GM12891 (cell line): ENCODE measurements around the gene NXPH4.

Source experiments
- DNase-seq: peaks from one replicate; pipeline ENCODE4 v3.0.0; 2011; ENCODE audit warnings: low spot score; ENCODE audit not compliant: insufficient read length
- FAIRE-seq: peaks from 2 replicates; lab custom pipeline; 2011; peaks lifted over from hg19 to GRCh38; lab: Jason Lieb, UNC
- PAX5 ChIP-seq: IDR thresholded peaks from 2 replicates; pipeline ENCODE4 v1.6.1; 2011; ENCODE audit warnings: low read length, moderate library complexity, mild to moderate bottlenecking; ENCODE audit not compliant: insufficient read depth, severe bottlenecking
- POLR2A ChIP-seq: IDR thresholded peaks from 2 replicates; pipeline ENCODE4 v1.6.1; 2011; ENCODE audit warnings: low read depth, low read length, control low read depth
- POLR2AphosphoS5 ChIP-seq: IDR thresholded peaks from 2 replicates; pipeline ENCODE4 v1.6.1; 2011; ENCODE audit warnings: low read depth, low read length, control low read depth
- POU2F2 ChIP-seq: IDR thresholded peaks from 2 replicates; pipeline ENCODE4 v1.6.1; 2011; ENCODE audit warnings: low read depth, mild to moderate bottlenecking, control low read depth, low read length, moderate library complexity
- SPI1 ChIP-seq: IDR thresholded peaks from 2 replicates; pipeline ENCODE4 v1.6.1; 2011; ENCODE audit warnings: low read depth, low read length, control low read depth
- TAF1 ChIP-seq: IDR thresholded peaks from 2 replicates; pipeline ENCODE4 v1.6.1; 2011; ENCODE audit warnings: low read depth, low read length, control low read depth

Gene NXPH4

DNA sequence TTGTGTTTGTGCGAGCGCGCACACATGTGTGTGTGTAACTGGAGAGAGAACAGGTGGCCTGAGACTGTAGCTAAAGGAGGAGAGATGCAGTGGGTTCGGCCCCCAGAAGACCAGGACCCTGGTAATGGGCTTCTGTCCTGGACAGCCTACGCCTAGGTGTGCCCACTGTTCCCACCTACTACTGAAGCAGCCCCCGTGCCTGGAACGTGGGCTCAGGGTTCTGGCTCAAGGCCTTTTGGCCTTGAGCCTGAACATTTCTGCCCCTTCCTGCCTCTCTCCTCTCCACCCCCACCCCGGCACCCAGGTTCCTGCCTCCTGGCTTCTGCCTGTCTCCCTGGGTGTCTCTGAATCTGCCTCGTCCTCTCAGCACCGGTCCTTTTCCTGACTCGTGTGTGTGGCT, 1.5 kb upstream of the NXPH4 start:
- peak; percentile 67 for FAIRE-seq
- no peak for DNase-seq

DNA sequence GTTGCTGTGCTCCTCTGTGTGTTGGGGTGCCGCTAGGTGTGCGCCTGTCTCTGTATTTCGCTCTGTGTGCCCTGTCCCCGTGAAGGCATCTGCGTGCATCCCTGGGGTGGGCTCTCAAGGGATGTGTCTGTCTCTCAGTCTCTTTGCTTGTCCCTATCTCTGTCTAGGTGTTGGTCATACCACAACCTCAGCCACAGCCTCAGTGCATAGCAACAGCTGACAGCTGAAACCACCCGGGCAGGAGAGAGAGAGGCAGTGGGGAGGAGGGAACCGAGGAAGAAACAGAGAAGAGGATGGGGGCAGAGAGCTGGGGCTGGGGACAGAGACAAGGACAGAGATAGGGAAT, 953 bp upstream of the NXPH4 start:
- TF ChIP-seq POLR2AphosphoS5 (no peak), POU2F2 (no peak), SPI1 (no peak), POLR2A (no peak), TAF1 (no peak), PAX5 (no peak)
- FAIRE-seq: peak; percentile 90
- peak; percentile 64 for DNase-seq

More for the DNA sequence above, 1.5 kb upstream of the NXPH4 start:
- TF ChIP-seq SPI1 (no peak), POU2F2 (no peak), POLR2A (no peak)

GRCh38 chr12:57216921-57217879, 606 bp downstream of the NXPH4 start:
- TF ChIP-seq POU2F2: no peak
- no peak for TF ChIP-seq SPI1
- TF ChIP-seq TAF1: no peak
- TF ChIP-seq POLR2A: no peak
- no peak for TF ChIP-seq PAX5
- TF ChIP-seq POLR2AphosphoS5: no peak
- FAIRE-seq: peak; percentile 83
- no peak for DNase-seq

DNA sequence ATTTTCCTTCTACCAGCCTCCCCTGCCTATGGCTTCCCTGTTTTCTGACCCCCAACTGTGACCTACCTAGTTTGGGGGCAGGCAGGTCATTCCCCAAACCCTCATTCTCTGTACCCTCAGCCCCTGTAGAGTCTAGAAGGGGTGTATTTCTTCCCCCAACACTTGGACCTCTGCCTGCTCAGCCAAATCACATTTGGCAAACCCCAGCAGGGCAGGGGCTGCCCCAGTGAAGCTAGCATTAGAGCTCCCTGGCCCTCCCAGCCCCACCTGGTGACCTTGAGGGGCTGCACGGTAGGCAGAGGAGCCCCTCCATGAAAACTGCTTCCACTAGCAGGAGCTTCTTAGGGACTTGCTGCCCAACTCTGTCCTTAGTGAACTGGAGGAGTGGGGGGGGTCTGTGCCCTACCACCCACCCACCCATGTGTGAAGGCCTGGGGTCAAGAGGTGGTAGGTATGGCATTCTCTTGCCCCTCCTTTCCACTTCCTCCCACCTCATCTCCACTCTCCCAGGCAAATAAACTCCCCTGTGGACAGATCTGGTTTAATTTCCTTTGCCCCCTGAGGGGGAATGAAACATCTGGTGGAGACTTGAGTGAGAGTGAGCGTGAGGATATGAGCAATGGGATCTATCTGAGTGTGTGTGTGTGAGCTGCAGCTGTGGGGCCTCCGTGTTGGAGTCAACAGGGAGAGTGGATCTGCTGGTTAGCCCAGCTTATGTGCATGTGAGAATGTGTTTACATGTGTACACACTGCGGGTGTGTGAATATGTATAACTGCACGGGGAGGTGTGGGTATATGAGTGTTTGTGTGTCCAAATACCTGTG, 1.6 kb downstream of the NXPH4 start:
- TF ChIP-seq SPI1: no peak
- no peak for TF ChIP-seq POLR2A
- no peak for TF ChIP-seq POLR2AphosphoS5
- TF ChIP-seq PAX5: no peak
- TF ChIP-seq TAF1: no peak
- no peak for TF ChIP-seq POU2F2
- FAIRE-seq (no peak), DNase-seq (no peak)

DNA sequence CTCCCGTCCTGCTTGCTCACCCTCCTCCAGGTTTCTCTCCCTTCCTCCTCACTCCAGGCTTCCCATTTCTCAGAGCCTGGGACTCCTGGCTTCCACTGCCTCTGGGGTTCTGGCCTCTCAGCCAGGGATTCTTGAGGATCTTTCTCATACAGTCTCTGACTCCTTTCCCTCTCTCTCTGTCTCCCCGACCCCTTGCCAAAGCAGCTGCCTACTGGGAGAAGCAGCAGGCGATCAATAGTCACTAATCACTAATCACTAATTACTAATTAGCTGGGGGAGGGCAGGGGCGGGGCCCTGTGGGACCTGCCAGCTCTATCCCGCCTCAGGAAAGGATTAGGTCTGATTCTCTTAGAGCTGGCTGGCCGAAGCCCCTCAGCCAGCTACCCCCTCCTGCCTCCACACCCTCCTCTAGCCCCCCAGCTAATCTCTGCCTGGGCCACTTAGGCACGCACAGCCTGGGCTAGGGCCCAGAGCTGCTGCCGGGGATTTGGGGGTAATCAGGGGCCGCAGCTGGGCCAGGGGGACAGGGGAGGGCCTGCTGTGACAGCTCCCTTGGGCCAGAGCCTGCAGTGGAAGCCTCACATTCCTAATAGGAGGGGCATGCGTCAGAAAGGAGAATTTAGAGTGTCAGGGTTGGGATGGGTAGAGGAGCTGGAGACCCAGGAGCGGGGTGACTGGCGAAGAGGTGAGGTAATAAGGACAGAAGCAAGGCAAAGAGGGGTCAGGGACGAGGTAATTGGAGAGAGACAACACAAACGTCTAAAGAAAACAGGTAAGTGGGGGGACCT, 2.8 kb downstream of the NXPH4 start:
- TF ChIP-seq POLR2A: no peak
- TF ChIP-seq POU2F2: no peak
- TF ChIP-seq TAF1: no peak
- no peak for TF ChIP-seq PAX5
- no peak for TF ChIP-seq SPI1
- no peak for TF ChIP-seq POLR2AphosphoS5
- DNase-seq: no peak

DNA sequence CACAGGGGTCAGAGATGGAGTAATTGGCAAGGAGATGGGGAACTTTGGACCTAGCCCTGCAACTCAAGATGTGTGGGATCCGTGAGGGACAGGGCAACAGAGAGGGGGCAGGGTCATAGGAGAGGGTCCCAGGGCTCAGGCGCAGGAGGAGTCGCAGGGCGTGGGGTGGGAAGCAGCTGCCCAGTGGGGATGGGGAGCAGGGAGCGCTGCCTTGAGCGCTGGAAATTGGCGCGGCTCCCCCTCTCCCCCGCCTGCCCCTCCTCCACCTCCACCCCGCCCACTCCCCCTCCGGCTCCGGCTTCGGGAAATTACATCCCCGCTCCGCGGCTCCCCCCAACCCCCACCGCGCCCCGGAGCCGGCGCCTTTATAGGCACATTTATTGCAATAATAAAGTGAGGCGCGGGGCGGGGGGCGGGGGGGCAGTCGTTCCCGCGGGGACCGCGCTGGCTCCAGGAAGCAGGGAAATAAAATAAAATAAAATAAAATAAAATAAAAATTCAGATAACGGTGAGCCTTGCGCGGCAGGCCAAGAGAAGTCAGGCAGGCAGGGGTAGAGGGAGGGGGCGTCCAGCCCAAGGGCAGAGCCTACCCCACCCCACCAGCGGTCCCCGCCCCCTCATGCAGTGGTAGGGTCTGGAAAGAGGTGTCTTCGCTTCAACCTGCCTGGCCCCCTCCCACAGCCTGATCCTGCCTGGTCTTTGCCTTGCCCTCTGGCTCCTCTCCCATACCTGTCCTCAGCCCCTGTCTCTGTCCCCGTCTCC, 3.6 kb downstream of the NXPH4 start:
- FAIRE-seq (no peak), DNase-seq (no peak)
- TF ChIP-seq PAX5 (no peak), SPI1 (no peak), POU2F2 (no peak)

More for the DNA sequence above, 2.8 kb downstream of the NXPH4 start:
- FAIRE-seq: no peak

GRCh38 chr12:57220770-57221168, 4.2 kb downstream of the NXPH4 start:
- FAIRE-seq: no peak
- no peak for DNase-seq

GRCh38 chr12:57221169-57221917, 4.7 kb downstream of the NXPH4 start:
- TF ChIP-seq PAX5: no peak
- TF ChIP-seq SPI1: no peak
- DNase-seq (no peak), FAIRE-seq (no peak)

More at GRCh38 chr12:57220770-57221168, 4.2 kb downstream of the NXPH4 start:
- TF ChIP-seq POU2F2 (no peak), TAF1 (no peak), POLR2AphosphoS5 (no peak), SPI1 (no peak), PAX5 (no peak), POLR2A (no peak)
